Activated T-cell treated with anti-CD3 and anti-CD28 coated beads for 24 hours (primary cell): ENCODE data around the gene ZBTB2.
"Not testable (repeated sequence)": the region's sequence is repeated elsewhere in the genome, so short reads cannot be mapped to it uniquely, and the experiment has no call there.

Experiments
- DNase-seq: peaks from one replicate; pipeline ENCODE4 v3.0.0-alpha.2; 2020; ENCODE audit warnings: low read depth

Gene ZBTB2

GRCh38 chr6:151370509-151371078 is 20.8 kb downstream of the ZBTB2 start:
- no peak for DNase-seq

GRCh38 chr6:151365233-151365632 is 26.1 kb downstream of the ZBTB2 start:
- DNase-seq = no peak

GRCh38 chr6:151359486-151359885 is 31.9 kb downstream of the ZBTB2 start:
- DNase-seq = no peak

- DNase-seq = no peak
Measured at GRCh38 chr6:151358475-151358874, 32.9 kb downstream of the ZBTB2 start.

- no peak for DNase-seq
Measured at GRCh38 chr6:151357758-151358436, 33.5 kb downstream of the ZBTB2 start.

GRCh38 chr6:151356983-151357382 is 34.4 kb downstream of the ZBTB2 start:
- not testable (repeated sequence) for DNase-seq

GRCh38 chr6:151353795-151354194 is 37.6 kb downstream of the ZBTB2 start:
- no peak for DNase-seq

GRCh38 chr6:151352410-151353396 is 38.7 kb downstream of the ZBTB2 start:
- DNase-seq = no peak

- no peak for DNase-seq
Measured at GRCh38 chr6:151351731-151352130, 39.6 kb downstream of the ZBTB2 start.

- no peak for DNase-seq
Measured at GRCh38 chr6:151351146-151351700, 40.1 kb downstream of the ZBTB2 start.

- DNase-seq = no peak
Measured at GRCh38 chr6:151350442-151351145, 40.8 kb downstream of the ZBTB2 start.

- DNase-seq = no peak
Measured at GRCh38 chr6:151349651-151350270, 41.6 kb downstream of the ZBTB2 start.

- not testable (repeated sequence) for DNase-seq
Measured at GRCh38 chr6:151342750-151343149, 48.6 kb downstream of the ZBTB2 start.

- no peak for DNase-seq
Measured at GRCh38 chr6:151341476-151342195, 49.7 kb downstream of the ZBTB2 start.

GRCh38 chr6:151340219-151340978 is 51.0 kb downstream of the ZBTB2 start:
- no peak for DNase-seq

GRCh38 chr6:151339369-151339768 is 52.0 kb downstream of the ZBTB2 start:
- DNase-seq = no peak

GRCh38 chr6:151338651-151339200 is 52.6 kb downstream of the ZBTB2 start:
- DNase-seq = no peak

- DNase-seq = no peak
Measured at GRCh38 chr6:151335930-151336329, 55.4 kb downstream of the ZBTB2 start.

GRCh38 chr6:151330130-151330696 is 61.1 kb downstream of the ZBTB2 start:
- DNase-seq = no peak
